ENCODE data around the gene NADSYN1. TPM values are rescaled to one million over a fixed set of nuclear protein-coding genes. Genes with fewer than 3 reads are reported as not detected.
A peak's percentile ranks its signal among the peaks of the same experiment; 100 is the strongest.
"Not testable (repeated sequence)": the region's sequence is repeated elsewhere in the genome, so short reads cannot be mapped to it uniquely, and the experiment has no call there.

Gene NADSYN1
- total RNA-seq, 2 donors from 2014 or later: 56.6 to 80.2 TPM

DNA sequence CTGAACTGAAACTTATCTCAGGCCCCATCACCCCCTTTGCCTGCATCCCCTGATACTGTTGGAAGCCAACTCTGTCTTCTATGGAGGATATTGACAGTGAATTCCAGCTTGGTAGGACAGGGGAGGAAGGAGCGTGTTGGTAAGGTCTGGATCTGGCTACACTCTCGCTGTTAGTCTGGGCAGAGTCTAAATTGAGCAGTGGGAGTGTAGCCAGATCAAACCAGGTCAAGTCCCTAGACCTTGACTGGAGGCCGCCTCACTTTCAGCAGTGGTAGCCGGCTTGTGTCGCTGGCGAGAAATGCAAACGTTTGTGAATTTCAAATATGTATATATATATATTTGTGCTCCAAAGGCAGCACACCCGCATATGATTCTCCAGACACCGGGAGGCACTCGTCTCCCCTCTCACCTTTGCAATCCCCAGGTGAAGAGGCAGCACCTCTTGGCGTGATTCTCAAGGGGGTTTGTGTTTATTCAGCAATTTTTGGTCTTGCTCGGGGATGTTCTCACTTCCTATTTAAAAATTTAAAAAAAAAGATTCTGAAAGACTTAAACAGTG is 31.5 kb upstream of the NADSYN1 start:
- Histone ChIP-seq H3K9me3 (no peaks in the 10 kb centered on the region), H3K36me3 (no peaks in the 10 kb centered on the region), H3K4me3 (no peak overlapping the region), H3K27ac (no peak overlapping the region), H3K27me3 (replicated peaks; ENCODE audit: insufficient read depth) (no peaks in the 10 kb centered on the region), H3K4me1 (replicated peaks) (no peaks in the 10 kb centered on the region)
- WGBS: 90% methylated on average over 12 of the region's 12 CpGs
- intact Hi-C loops (cut with DNase I): no loop called here
- TF ChIP-seq, protein P1, sequence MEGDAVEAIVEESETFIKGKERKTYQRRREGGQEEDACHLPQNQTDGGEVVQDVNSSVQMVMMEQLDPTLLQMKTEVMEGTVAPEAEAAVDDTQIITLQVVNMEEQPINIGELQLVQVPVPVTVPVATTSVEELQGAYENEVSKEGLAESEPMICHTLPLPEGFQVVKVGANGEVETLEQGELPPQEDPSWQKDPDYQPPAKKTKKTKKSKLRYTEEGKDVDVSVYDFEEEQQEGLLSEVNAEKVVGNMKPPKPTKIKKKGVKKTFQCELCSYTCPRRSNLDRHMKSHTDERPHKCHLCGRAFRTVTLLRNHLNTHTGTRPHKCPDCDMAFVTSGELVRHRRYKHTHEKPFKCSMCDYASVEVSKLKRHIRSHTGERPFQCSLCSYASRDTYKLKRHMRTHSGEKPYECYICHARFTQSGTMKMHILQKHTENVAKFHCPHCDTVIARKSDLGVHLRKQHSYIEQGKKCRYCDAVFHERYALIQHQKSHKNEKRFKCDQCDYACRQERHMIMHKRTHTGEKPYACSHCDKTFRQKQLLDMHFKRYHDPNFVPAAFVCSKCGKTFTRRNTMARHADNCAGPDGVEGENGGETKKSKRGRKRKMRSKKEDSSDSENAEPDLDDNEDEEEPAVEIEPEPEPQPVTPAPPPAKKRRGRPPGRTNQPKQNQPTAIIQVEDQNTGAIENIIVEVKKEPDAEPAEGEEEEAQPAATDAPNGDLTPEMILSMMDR (IDR thresholded peaks at IDR 0.05): no peak
- TF ChIP-seq POLR2AphosphoS5 (IDR thresholded peaks at IDR 0.05): no peak
- no peak for TF ChIP-seq POLR2A (IDR thresholded peaks at IDR 0.05)
- DNase-seq (ENCODE audit: low spot score): no peak

DNA sequence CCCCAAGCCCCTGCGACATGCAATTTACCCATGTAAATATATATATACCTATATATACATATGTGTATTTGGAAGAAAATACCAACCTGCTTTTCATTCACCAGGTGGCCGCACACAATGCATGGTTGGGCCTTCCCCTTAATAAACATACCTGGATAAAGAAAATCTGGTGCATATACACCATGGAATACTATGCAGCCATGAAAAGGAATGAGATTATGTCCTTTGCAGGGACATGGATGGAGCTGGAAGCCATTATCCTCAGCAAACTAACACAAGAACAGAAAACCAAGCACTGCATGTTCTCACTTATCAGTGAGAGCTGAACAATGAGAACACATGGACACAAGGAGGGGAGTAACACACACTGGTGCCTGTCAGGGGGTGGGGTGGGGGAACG is 30.7 kb upstream of the NADSYN1 start:
- H3K27me3 ChIP-seq (replicated peaks; ENCODE audit: insufficient read depth); H3K36me3 ChIP-seq; H3K9me3 ChIP-seq; H3K4me1 ChIP-seq (replicated peaks); H3K4me3 ChIP-seq; intact Hi-C loops (cut with DNase I); H3K27ac ChIP-seq; DNase-seq (ENCODE audit: low spot score): not testable (repeated sequence)
- WGBS: 91% methylated on average over 3 of the region's 3 CpGs

DNA sequence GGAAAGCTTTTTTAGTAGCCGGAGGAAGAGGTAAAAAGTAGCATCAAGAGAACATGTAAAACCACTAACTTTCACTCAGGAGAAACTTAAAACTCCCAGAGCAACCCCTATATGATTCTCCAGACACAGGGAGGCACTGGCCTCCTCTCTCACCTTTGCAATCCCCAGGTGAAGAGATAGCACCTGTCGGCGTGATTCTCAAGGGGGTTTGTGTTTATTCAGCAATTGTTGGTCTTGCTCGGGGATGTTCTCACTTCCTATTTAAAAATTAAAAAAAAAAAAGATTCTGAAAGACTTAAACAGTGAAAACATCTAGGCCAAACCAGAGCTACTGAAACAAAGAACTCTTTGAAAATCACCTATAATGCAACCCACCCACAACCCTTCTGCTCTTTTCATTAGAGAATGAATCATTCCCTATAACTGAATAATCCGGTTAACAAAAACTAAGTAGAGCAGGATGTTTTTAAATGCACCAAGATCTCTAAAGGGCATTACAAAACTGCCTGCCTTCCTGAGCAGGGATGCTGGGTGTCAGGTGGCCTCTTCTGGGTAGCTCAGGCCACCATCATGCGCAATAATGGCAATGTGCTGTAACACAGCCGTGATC is 29.7 kb upstream of the NADSYN1 start:
- no peak overlapping the region for H3K4me3 ChIP-seq
- intact Hi-C loops (cut with DNase I): no loop called here
- no peaks in the 10 kb centered on the region for H3K4me1 ChIP-seq (replicated peaks)
- no peak for DNase-seq (ENCODE audit: low spot score)
- H3K27me3 ChIP-seq (replicated peaks; ENCODE audit: insufficient read depth): no peaks in the 10 kb centered on the region
- H3K27ac ChIP-seq: no peak overlapping the region
- 66% methylated on average over 7 of the region's 7 CpGs for WGBS
- no peaks in the 10 kb centered on the region for H3K36me3 ChIP-seq
- H3K9me3 ChIP-seq: no peaks in the 10 kb centered on the region
- TF ChIP-seq POLR2AphosphoS5 (IDR thresholded peaks at IDR 0.05) (no peak), POLR2A (IDR thresholded peaks at IDR 0.05) (no peak)
- TF ChIP-seq, protein P1 (IDR thresholded peaks at IDR 0.05): no peak

DNA sequence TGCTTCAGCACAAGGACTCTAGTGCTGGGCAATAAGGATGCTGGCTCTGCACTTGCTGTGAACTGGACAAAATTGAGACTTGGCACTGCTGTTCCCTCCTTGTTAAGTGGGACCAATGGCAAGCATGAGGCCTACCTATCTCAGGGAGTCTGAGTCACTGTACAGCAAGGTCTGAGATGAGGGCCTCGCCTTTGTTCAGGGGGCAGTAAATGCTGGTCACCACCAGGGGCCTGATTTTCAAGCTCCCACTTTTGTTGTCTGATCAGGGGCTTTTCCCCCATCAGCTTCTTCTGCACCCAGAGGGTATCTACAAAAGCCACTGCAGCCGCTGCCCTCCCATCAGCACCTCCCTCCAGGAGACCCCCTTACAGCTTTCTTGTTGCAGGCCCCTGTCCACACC is 27.6 kb upstream of the NADSYN1 start:
- WGBS: 71% methylated on average over 2 of the region's 2 CpGs
- intact Hi-C loops (cut with DNase I): no loop called here
- TF ChIP-seq, protein P1 (IDR thresholded peaks at IDR 0.05): no peak
- no peak for TF ChIP-seq POLR2AphosphoS5 (IDR thresholded peaks at IDR 0.05)
- TF ChIP-seq POLR2A (IDR thresholded peaks at IDR 0.05): no peak
- Histone ChIP-seq H3K27ac (no peak overlapping the region), H3K36me3 (no peaks in the 10 kb centered on the region), H3K9me3 (no peaks in the 10 kb centered on the region), H3K4me3 (no peak overlapping the region), H3K27me3 (replicated peaks; ENCODE audit: insufficient read depth) (no peaks in the 10 kb centered on the region), H3K4me1 (replicated peaks) (no peaks in the 10 kb centered on the region)
- no peak for DNase-seq (ENCODE audit: low spot score)

DNA sequence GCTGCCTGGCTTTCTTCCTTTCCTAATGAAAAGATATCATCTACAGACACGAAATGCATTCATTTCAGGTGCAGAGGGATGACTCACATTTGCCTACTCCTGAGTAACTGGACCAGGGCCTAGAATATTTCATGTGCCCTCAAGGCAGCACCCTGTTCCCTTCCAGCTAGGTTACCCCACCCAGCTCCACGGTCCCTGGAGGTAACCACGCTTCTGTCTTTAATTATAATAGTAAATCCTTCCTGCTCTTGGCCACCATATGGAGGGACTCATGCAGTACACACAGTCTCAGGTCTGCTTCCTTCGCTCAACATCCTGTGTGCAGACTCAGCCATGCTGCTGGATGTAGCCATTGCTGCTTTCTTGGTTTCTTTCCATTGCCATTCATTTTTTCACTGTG is 27.1 kb upstream of the NADSYN1 start:
- Histone ChIP-seq H3K27ac (no peak overlapping the region), H3K4me1 (replicated peaks) (no peaks in the 10 kb centered on the region), H3K9me3 (no peaks in the 10 kb centered on the region), H3K27me3 (replicated peaks; ENCODE audit: insufficient read depth) (no peaks in the 10 kb centered on the region), H3K4me3 (no peak overlapping the region), H3K36me3 (no peaks in the 10 kb centered on the region)
- 41% methylated on average over 4 of the region's 4 CpGs for WGBS
- intact Hi-C loops (cut with DNase I): no loop called here
- DNase-seq (ENCODE audit: low spot score): peak; percentile 33
- no peak for TF ChIP-seq POLR2AphosphoS5 (IDR thresholded peaks at IDR 0.05)
- TF ChIP-seq POLR2A (IDR thresholded peaks at IDR 0.05): no peak
- TF ChIP-seq, protein P1 (IDR thresholded peaks at IDR 0.05): no peak
